Left ventricle myocardium inferior (tissue), 1 donor: Measurements from ENCODE around the gene PAN2. TPM values are rescaled to one million over a fixed set of nuclear protein-coding genes. Genes with fewer than 3 reads are reported as not detected.

Experiments
- DNase-seq: peaks from one replicate; pipeline ENCODE4 v3.0.0-alpha.2; 2020
- H3K27ac ChIP-seq: fragments of 200-600 bp; replicated peaks from 2 replicates; pipeline ENCODE4 v1.8.0; 2021
- H3K27me3 ChIP-seq: fragments of 200-600 bp; 2 replicates; pipeline ENCODE4 v1.8.0; 2021; ENCODE audit warnings: low read depth
- H3K36me3 ChIP-seq: fragments of 200-600 bp; 2 replicates; pipeline ENCODE4 v1.8.0; 2021
- H3K4me1 ChIP-seq: fragments of 200-600 bp; 2 replicates; pipeline ENCODE4 v1.8.0; 2021
- H3K4me3 ChIP-seq: fragments of 200-600 bp; 2 replicates; pipeline ENCODE4 v1.8.0; 2021; ENCODE audit warnings: mild to moderate bottlenecking, moderate library complexity
- H3K9me3 ChIP-seq: fragments of 200-600 bp; replicated peaks from 2 replicates; pipeline ENCODE4 v1.8.0; 2021
- intact Hi-C: fragments of 100-400 bp; cut with micrococcal nuclease; formaldehyde crosslinking; loops from one replicate; pipeline ENCODE4 v1.11.0; 2022
- total RNA-seq: library from RNA; stranded (reverse); fragmentation: NEBNext Ultra II Directional; extraction: Animal tissue kit (Norgen Biotek cat#: 25700); gene quantifications from one replicate; pipeline ENCODE4 v1.2.1, GENCODE V29; 2021
- TF ChIP-seq, protein P1 (sequence below): fragments of 200-600 bp; IDR thresholded peaks from 2 replicates; pipeline ENCODE4 v1.8.0; 2021; ENCODE audit warnings: antibody characterized with exemption, mild to moderate bottlenecking, borderline replicate concordance
- donor health status: DM: no; HTN: yes; CAD: no; lungs with severe emphysema.

PAN2 gene
- total RNA-seq, 1 donor from 2014 or later: 49.5 TPM

- TF ChIP-seq, protein P1, sequence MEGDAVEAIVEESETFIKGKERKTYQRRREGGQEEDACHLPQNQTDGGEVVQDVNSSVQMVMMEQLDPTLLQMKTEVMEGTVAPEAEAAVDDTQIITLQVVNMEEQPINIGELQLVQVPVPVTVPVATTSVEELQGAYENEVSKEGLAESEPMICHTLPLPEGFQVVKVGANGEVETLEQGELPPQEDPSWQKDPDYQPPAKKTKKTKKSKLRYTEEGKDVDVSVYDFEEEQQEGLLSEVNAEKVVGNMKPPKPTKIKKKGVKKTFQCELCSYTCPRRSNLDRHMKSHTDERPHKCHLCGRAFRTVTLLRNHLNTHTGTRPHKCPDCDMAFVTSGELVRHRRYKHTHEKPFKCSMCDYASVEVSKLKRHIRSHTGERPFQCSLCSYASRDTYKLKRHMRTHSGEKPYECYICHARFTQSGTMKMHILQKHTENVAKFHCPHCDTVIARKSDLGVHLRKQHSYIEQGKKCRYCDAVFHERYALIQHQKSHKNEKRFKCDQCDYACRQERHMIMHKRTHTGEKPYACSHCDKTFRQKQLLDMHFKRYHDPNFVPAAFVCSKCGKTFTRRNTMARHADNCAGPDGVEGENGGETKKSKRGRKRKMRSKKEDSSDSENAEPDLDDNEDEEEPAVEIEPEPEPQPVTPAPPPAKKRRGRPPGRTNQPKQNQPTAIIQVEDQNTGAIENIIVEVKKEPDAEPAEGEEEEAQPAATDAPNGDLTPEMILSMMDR: no peak
- intact Hi-C loops: no loop called here
- Histone ChIP-seq H3K4me1 (no peaks in the 10 kb centered on the region), H3K4me3 (no peak overlapping the region), H3K9me3 (no peaks in the 10 kb centered on the region), H3K27me3 (no peaks in the 10 kb centered on the region), H3K36me3 (no peaks in the 10 kb centered on the region), H3K27ac (no peak overlapping the region)
- DNase-seq: no peak
Observed at GRCh38 chr12:56374726-56375597, 41.2 kb upstream of the PAN2 start.

DNA sequence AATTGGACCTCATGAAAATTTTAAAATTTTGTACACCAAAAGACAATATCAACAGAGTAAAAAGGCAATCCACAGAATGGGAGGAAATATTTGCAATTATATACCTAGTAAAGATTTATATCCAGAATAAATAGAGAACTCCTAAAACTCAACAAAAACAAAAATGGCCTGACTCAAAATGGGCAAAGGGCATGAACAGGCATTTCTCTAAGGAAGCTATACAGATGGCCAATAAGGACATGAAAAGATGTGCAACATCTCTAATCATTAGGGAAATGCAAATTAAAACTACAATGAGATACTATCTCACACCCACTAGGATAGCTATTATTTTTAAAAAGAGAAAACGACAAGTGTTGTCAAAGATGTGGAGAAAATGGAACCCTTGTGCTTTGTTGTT, 39.7 kb upstream of the PAN2 start:
- TF ChIP-seq, protein P1: no peak

GRCh38 chr12:56366948-56367347, 33.1 kb upstream of the PAN2 start:
- H3K36me3 ChIP-seq: no peaks in the 10 kb centered on the region
- H3K4me3 ChIP-seq: no peak overlapping the region
- no peak for DNase-seq
- H3K9me3 ChIP-seq: no peaks in the 10 kb centered on the region
- no peaks in the 10 kb centered on the region for H3K27me3 ChIP-seq
- TF ChIP-seq, protein P1: no peak
- intact Hi-C loops: loop anchor here (10.0 kb wide), 1 partner anchor 78 kb away; the partner anchor contains the start of gene TIMELESS
- H3K4me1 ChIP-seq: no peaks in the 10 kb centered on the region
- H3K27ac ChIP-seq: no peak overlapping the region

More for the DNA sequence above, 39.7 kb upstream of the PAN2 start:
- Histone ChIP-seq H3K36me3 (no peaks in the 10 kb centered on the region), H3K27ac (no peak overlapping the region), H3K4me3 (no peak overlapping the region), H3K4me1 (no peaks in the 10 kb centered on the region), H3K27me3 (no peaks in the 10 kb centered on the region), H3K9me3 (no peaks in the 10 kb centered on the region)
- no peak for DNase-seq
- intact Hi-C loops: no loop called here

DNA sequence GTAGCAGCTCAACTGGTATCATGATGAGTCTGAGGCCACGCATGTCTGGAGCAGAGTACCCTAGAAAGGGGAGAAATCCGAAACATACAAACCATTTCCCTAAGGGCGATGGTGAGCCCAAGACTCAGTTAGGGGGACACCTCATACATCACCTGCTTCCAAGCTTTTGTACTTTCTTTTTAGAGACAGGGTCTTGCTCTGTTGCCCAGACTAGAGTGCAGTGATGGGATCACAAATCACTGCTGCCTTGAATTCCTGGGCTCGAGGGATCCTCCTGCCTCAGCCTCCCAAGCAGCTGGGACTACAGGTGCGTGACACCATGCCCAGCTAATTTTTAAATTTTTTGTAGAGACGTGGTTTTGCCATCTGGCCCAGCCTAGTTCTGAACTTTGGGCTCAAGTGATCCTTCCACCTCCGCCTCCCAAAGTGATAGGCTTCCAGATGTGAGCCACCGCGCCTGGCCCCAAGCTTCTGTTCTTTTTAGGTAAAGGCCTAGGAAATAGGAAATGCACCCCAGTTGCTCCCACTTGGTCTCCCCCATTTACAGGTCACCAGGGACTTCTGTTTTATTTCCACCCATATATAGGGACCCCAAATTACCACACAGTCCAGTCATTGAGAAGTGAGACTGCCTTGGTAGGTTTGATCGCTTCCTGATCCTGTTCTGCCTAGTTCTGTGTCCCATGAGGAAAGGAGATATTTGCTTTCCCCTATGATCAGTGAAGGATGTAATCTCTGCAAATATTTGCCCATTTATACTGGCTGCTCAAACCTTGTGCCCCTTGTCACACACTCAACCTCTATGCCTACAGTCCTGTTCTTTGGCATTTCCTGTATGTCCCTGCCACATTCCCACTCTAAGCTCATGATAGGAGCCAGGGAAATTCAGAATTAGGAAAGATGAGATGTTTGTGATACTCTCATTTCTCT, 28.6 kb upstream of the PAN2 start, which contains the start of gene APOF:
APOF (minus strand) TSS at position 728 of the 930 bp plus-strand sequence; CDS start at position 616, 112 bp downstream.
- no peak within 1 kb of the TSS for H3K4me3 ChIP-seq
- no peaks in the 10 kb centered on the region for H3K36me3 ChIP-seq
- no peak within 1 kb of the TSS for H3K27ac ChIP-seq
- peaks cover 33% of the 10 kb centered on the region for H3K4me1 ChIP-seq
- no peaks in the 10 kb centered on the region for H3K9me3 ChIP-seq
- intact Hi-C loops: loop anchor here (10.0 kb wide), 1 partner anchor 82 kb away; the partner anchor contains the start of gene TIMELESS
- TF ChIP-seq, protein P1: no peak
- no peaks in the 10 kb centered on the region for H3K27me3 ChIP-seq
- DNase-seq: no peak

GRCh38 chr12:56361487-56362129, 27.8 kb upstream of the PAN2 start:
- no peaks in the 10 kb centered on the region for H3K27me3 ChIP-seq
- intact Hi-C loops: loop anchor here (10.0 kb wide), 1 partner anchor 83 kb away; the partner anchor contains the start of gene TIMELESS
- no peak overlapping the region for H3K4me3 ChIP-seq
- DNase-seq: no peak
- no peak overlapping the region for H3K27ac ChIP-seq
- H3K9me3 ChIP-seq: no peaks in the 10 kb centered on the region
- TF ChIP-seq, protein P1: no peak
- H3K36me3 ChIP-seq: no peaks in the 10 kb centered on the region
- H3K4me1 ChIP-seq: peaks cover 37% of the 10 kb centered on the region
